K562 (cell line): ENCODE data around the gene PLEKHO2. TPM values are rescaled to one million over a fixed set of nuclear protein-coding genes. Genes with fewer than 3 reads are reported as not detected.

Experiments
- ATAC-seq: fragments of 200-7000 bp; cut with Tn5 transposase; 3 replicates; pipeline ENCODE4 v1.9.1; 2020; ENCODE audit warnings: moderate library complexity
- BruUV-seq: library from RNA; stranded (reverse); fragments of 400-500 nt; replicated peaks from 2 replicates; lab custom pipeline; 2021; lab: Mats Ljungman, UMichigan
- CTCF ChIA-PET: fragments of 300-600 bp; formaldehyde crosslinking; extraction: SDS; loops from one replicate; lab custom pipeline; 2021; ENCODE audit warnings: low intra/inter-chr PET ratio; lab: Yijun Ruan, JAX
- POLR2A ChIA-PET: fragments of 300-600, 350-650 bp; sonication (Branson Sonifier 250); formaldehyde crosslinking; extraction: SDS; loops from one replicate; lab custom pipeline; 2021; ENCODE audit warnings: antibody characterized with exemption, inconsistent platforms; lab: Yijun Ruan, JAX
- DNase-seq, 4 experiments: peaks; one replicate each; pipeline versions ENCODE4 v3.0.0 to v3.0.0-alpha.2; 2011 to 2018; ENCODE audit warnings: low spot score in 3 of 4, mixed read lengths in 3 of 4; ENCODE audit errors: extremely low read depth in 1 of 4
- FAIRE-seq: peaks from 2 replicates; lab custom pipeline; 2011; peaks lifted over from hg19 to GRCh38; lab: Jason Lieb, UNC
- H2AFZ ChIP-seq: 2 replicates; pipeline ENCODE4 v1.6.0; 2011; ENCODE audit warnings: low read depth, low read length, control low read depth, inconsistent platforms
- H3K27ac ChIP-seq: fragments of 200-600 bp; 3 replicates; pipeline ENCODE4 v1.8.0; 2011; ENCODE audit warnings: low read depth, mild to moderate bottlenecking, control low read depth, inconsistent platforms, low read length, moderate library complexity, mixed read lengths; ENCODE audit errors: extremely low read depth
- H3K27me3 ChIP-seq, 2 experiments: fragments of 300-600 bp in 1 of 2; 2 replicates in 1 of 2; 3 replicates in 1 of 2; pipeline versions ENCODE4 v1.6.0 to v1.8.0; 2011; ENCODE audit warnings: inconsistent platforms in 2 of 2, low read length in 2 of 2, mild to moderate bottlenecking in 1 of 2, mixed read lengths in 1 of 2, moderate library complexity in 1 of 2; ENCODE audit not compliant: control insufficient read depth in 2 of 2, insufficient read depth in 2 of 2
- H3K36me3 ChIP-seq: fragments of 300-600 bp; 3 replicates; pipeline ENCODE4 v1.8.0; 2011; ENCODE audit warnings: mild to moderate bottlenecking, low read length, inconsistent platforms; ENCODE audit not compliant: control insufficient read depth, insufficient read depth
- H3K4me1 ChIP-seq, 2 experiments: fragments of 200-600 bp in 1 of 2; replicated peaks in 1 of 2; 2 replicates in 1 of 2; 3 replicates in 1 of 2; pipeline versions ENCODE4 v1.5.1 to v1.8.0; 2011; ENCODE audit warnings: inconsistent platforms in 2 of 2, low read length in 2 of 2, mild to moderate bottlenecking in 1 of 2, mixed read lengths in 1 of 2, moderate library complexity in 1 of 2; ENCODE audit not compliant: control insufficient read depth in 2 of 2, insufficient read depth in 2 of 2
- H3K4me2 ChIP-seq: 2 replicates; pipeline ENCODE4 v1.6.1; 2011; ENCODE audit warnings: low read length, control low read depth, inconsistent platforms, mixed read lengths; ENCODE audit not compliant: insufficient read depth
- H3K4me3 ChIP-seq: fragments of 200-600 bp; sonication (generic), shearing (Covaris generic); 2 replicates; pipeline ENCODE4 v1.5.1; 2016; ENCODE audit warnings: control low read depth, inconsistent platforms
- H3K79me2 ChIP-seq: fragments of 200-600 bp; 3 replicates; pipeline ENCODE4 v1.8.0; 2011; ENCODE audit warnings: low read length, inconsistent platforms; ENCODE audit not compliant: control insufficient read depth, insufficient read depth
- H3K9ac ChIP-seq, 2 experiments: 2 replicates each; pipeline versions ENCODE4 v1.6.0 to v1.6.1; 2011; ENCODE audit warnings: low read depth in 2 of 2, low read length in 2 of 2, control low read depth in 1 of 2, inconsistent platforms in 1 of 2, mild to moderate bottlenecking in 1 of 2, mixed read lengths in 1 of 2; ENCODE audit not compliant: insufficient read depth in 1 of 2
- H3K9me1 ChIP-seq: one replicate; pipeline ENCODE4 v1.6.0; 2011; ENCODE audit warnings: inconsistent platforms, mild to moderate bottlenecking, low read length, moderate library complexity; ENCODE audit not compliant: control insufficient read depth, insufficient read depth
- H3K9me3 ChIP-seq: replicated peaks from 2 replicates; pipeline ENCODE4 v1.5.1; 2011; ENCODE audit warnings: low read depth, low read length, inconsistent platforms; ENCODE audit not compliant: control insufficient read depth, insufficient read depth
- H4K20me1 ChIP-seq: replicated peaks from 2 replicates; pipeline ENCODE4 v1.6.1; 2011; ENCODE audit warnings: low read length, inconsistent platforms, mixed read lengths; ENCODE audit not compliant: control insufficient read depth, insufficient read depth
- ETV5 ChIP-seq: sonication (generic); formaldehyde crosslinking; IDR thresholded peaks from 2 replicates; pipeline ENCODE4 v1.4.0; 2020; ENCODE audit warnings: low read depth, mild to moderate bottlenecking, missing genetic modification reagents
- KDM1A ChIP-seq, 2 experiments: fragments of 450-650 bp; IDR thresholded peaks; 2 replicates each; pipeline ENCODE4 v1.6.1; 2016; ENCODE audit warnings: mild to moderate bottlenecking in 2 of 2
- NFE2 ChIP-seq: IDR thresholded peaks from 2 replicates; pipeline ENCODE4 v1.6.1; 2014; ENCODE audit warnings: antibody characterized with exemption, low read depth
- POU5F1 ChIP-seq: fragments of 150-350 bp; IDR thresholded peaks from 2 replicates; pipeline ENCODE4 v1.6.1; 2014; ENCODE audit warnings: borderline replicate concordance, low read length, low read depth, mild to moderate bottlenecking; ENCODE audit not compliant: partially characterized antibody
- PRPF4 ChIP-seq: fragments of 200-400 bp; formaldehyde crosslinking; IDR thresholded peaks from one replicate; pipeline ENCODE4 v1.6.1; 2017; ENCODE audit warnings: low read length, low read depth, mild to moderate bottlenecking; ENCODE audit not compliant: insufficient read depth, poor library complexity, severe bottlenecking
- SMAD4 ChIP-seq: fragments of 250-450 bp; sonication (Bioruptor Pico); conservative IDR thresholded peaks from 2 replicates; pipeline ENCODE4 v1.8.0; 2021; ENCODE audit warnings: inconsistent platforms, mild to moderate bottlenecking, moderate library complexity
- SRSF9 ChIP-seq: fragments of 200-400 bp; formaldehyde crosslinking; IDR thresholded peaks from 2 replicates; pipeline ENCODE4 v1.6.1; 2017; ENCODE audit warnings: low read depth, low read length, borderline replicate concordance
- VEZF1 ChIP-seq: fragments of 200-800 bp; sonication (Bioruptor generic); IDR thresholded peaks from 2 replicates; pipeline ENCODE4 v1.6.1; 2017; ENCODE audit warnings: missing genetic modification characterization, missing compliant biosample characterization
- ZHX1 ChIP-seq: fragments of 150-350 bp; conservative IDR thresholded peaks from 2 replicates; pipeline ENCODE4 v1.6.1; 2014; ENCODE audit warnings: low read length
- ZNF280A ChIP-seq: fragments of 450-650 bp; IDR thresholded peaks from 2 replicates; pipeline ENCODE4 v1.6.1; 2018; ENCODE audit warnings: mild to moderate bottlenecking, low read depth; ENCODE audit not compliant: partially characterized antibody
- ZNF436 ChIP-seq: fragments of 250-450, 450-650 bp; sonication (Bioruptor Pico); formaldehyde crosslinking; IDR thresholded peaks from 2 replicates; pipeline ENCODE4 v1.7.0; 2020; ENCODE audit warnings: mild to moderate bottlenecking
- ZNF639 ChIP-seq, 2 experiments: fragments of 200-800 bp in 1 of 2; sonication (Bioruptor generic) in 1 of 2; sonication (generic) in 1 of 2; formaldehyde crosslinking in 1 of 2; IDR thresholded peaks in 1 of 2; conservative IDR thresholded peaks in 1 of 2; 2 replicates each; pipeline versions ENCODE4 v1.5.0 to v1.6.1; 2016 to 2020; ENCODE audit warnings: missing compliant biosample characterization in 1 of 2, missing genetic modification characterization in 1 of 2, missing genetic modification reagents in 1 of 2
- WGBS: fragments of 100-300 bp; shearing (Covaris generic); methylation state at CpG from one replicate; pipeline ENCODE4 v1.1.6; 2016; ENCODE audit warnings: low coverage, mixed read lengths; ENCODE audit not compliant: insufficient coverage; ENCODE audit errors: missing lambda C conversion rate; 5-methylcytosine and 5-hydroxymethylcytosine counted together
- in situ Hi-C: fragments of 300-500 bp; cut with MboI; formaldehyde crosslinking; loops from 4 replicates; pipeline ENCODE4 v1.15.0; 2018; ENCODE audit warnings: inconsistent platforms, mixed read lengths
- intact Hi-C: fragments of 100-400 bp; cut with micrococcal nuclease; formaldehyde crosslinking; loops from 2 replicates; pipeline ENCODE4 v1.14.2; 2022
- polyA plus RNA-seq, 8 experiments: library from polyadenylated mRNA; depleted of rRNA in 4 of 8; stranded (reverse) in 5 of 8; unstranded in 3 of 8; fragments of >200 nt; fragmentation: Nextera tagmentation in 2 of 8; fragmentation: Illumina TruSeq in 1 of 8; extraction: Ambion mirVana in 2 of 8; extraction: Trizol in 1 of 8; gene quantifications; 2 replicates each; pipeline versions ENCODE4 v1.2.1 to v1.2.3, GENCODE V29; 2011 to 2014; ENCODE audit warnings: inconsistent platforms in 1 of 8, missing spikeins in 1 of 8
- total RNA-seq, 7 experiments: library from RNA; depleted of rRNA in 6 of 7; stranded (reverse); fragments of >200 nt in 6 of 7; fragmentation: Illumina TruSeq in 2 of 7; extraction: Trizol in 2 of 7; gene quantifications; 2 replicates each; pipeline versions ENCODE4 v1.2.1 to v1.2.3, GENCODE V29; 2011 to 2021; ENCODE audit warnings: low replicate concordance in 1 of 7

Gene PLEKHO2
- total and polyA plus RNA-seq, 9 of the 15 experiments (the other 6 are each of a cell fraction or from before 2014, with no cell fraction given): 0.24 to 8.8 (median 5.5) TPM

- H3K79me2 ChIP-seq: no peaks in the 10 kb centered on the region
- ATAC-seq: peak; percentile 57
- H3K9ac ChIP-seq: peak overlapping the region in 1 of 2 experiments; percentile 80; a peak in 2 of 4 replicates
- H3K4me3 ChIP-seq: no peak overlapping the region
- H3K9me3 ChIP-seq: no peaks in the 10 kb centered on the region
- 0 out of 5 replicates have a peak, but pooled peaks cover 0 to 5% of the 10 kb centered on the region in 2 experiments for H3K27me3 ChIP-seq
- peak in 1 of 4 experiments; percentile 44 for DNase-seq
- H2AFZ ChIP-seq: no peak overlapping the region
- POLR2A ChIA-PET: interaction anchor here (0.6 kb wide), 1 partner anchor 57 kb away, joined by 3 read pairs; no protein-coding TSS in a partner anchor
- BruUV-seq: no TSS peak
- 9% methylated on average over 6 of the region's 6 CpGs for WGBS
- no peak overlapping the region for H3K27ac ChIP-seq
- H3K4me2 ChIP-seq: no peak overlapping the region
- no peaks in the 10 kb centered on the region for H3K9me1 ChIP-seq
- in situ Hi-C loops: no loop called here
- CTCF ChIA-PET: no interaction called here
- peaks cover 26 to 29% of the 10 kb centered on the region in 2 experiments for H3K4me1 ChIP-seq
- peak; percentile 23 for FAIRE-seq
- no peaks in the 10 kb centered on the region for H3K36me3 ChIP-seq
- intact Hi-C loops: no loop called here
- no peaks in the 10 kb centered on the region for H4K20me1 ChIP-seq
- TF ChIP-seq NFE2: peak; percentile 61
- no peak for TF ChIP-seq ZHX1
- TF ChIP-seq PRPF4: no peak
- no peak for TF ChIP-seq ZNF280A
- no peak for TF ChIP-seq ZNF639 (CRISPR knock-in tag; conservative IDR thresholded peaks at IDR 0.05 in 1 of 2, IDR thresholded peaks at IDR 0.05 in 1 of 2)
- no peak for TF ChIP-seq ETV5 (CRISPR knock-in tag)
- no peak for TF ChIP-seq ZNF436
- TF ChIP-seq SMAD4 (CRISPR knock-in tag): 0 out of 2 replicates have a peak, but pooled peaks have one; percentile 42
- no peak for TF ChIP-seq POU5F1
- peak; percentile 52 for TF ChIP-seq VEZF1 (CRISPR knock-in tag)
- TF ChIP-seq KDM1A (IDR thresholded peaks at IDR 0.05): peak; percentile 61 to 64
- no peak for TF ChIP-seq SRSF9
These were observed 55.8 kb downstream of the PLEKHO2 start for GRCh38 chr15:64897345-64897985.
